ENCODE results near the gene PLXNA1.

The PLXNA1 gene

GRCh38 chr3:126952983-126953660 is 29.8 kb upstream of the PLXNA1 start:
- DNase-seq: no peak

DNA sequence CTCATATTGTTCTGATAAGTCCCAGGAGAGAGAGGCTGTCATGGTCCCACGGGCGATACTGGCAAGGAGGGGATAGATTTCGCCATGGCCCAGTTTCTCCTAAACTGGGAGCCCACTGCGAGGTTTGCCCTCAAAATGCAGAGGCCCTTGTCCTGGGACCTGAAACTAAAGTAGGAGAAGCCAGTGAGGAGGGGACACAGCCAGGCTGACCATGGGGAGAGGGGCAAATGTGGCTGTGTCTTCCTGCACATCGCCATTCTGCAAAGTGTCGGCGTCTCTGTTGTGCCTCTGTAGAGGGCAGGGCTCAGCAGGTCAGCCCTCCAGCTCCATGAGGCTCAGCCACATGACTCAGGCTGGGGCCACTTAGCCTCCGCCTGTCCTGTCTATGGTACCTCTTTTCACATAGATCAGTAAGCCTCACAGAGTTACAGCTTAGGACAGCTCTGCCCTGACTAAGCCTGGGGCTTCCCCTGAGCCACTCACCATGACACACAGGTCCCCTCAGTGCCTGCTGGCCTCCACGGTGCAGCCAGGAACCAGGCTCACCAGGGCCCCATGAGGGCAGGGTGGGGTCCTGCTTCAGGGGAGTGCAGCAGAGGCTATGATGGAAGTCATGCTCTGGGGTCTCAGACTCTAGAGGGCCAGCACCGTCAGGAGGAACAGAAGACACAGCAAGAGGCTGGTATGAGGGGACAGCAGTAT is 28.6 kb upstream of the PLXNA1 start:
- no peak for DNase-seq

DNA sequence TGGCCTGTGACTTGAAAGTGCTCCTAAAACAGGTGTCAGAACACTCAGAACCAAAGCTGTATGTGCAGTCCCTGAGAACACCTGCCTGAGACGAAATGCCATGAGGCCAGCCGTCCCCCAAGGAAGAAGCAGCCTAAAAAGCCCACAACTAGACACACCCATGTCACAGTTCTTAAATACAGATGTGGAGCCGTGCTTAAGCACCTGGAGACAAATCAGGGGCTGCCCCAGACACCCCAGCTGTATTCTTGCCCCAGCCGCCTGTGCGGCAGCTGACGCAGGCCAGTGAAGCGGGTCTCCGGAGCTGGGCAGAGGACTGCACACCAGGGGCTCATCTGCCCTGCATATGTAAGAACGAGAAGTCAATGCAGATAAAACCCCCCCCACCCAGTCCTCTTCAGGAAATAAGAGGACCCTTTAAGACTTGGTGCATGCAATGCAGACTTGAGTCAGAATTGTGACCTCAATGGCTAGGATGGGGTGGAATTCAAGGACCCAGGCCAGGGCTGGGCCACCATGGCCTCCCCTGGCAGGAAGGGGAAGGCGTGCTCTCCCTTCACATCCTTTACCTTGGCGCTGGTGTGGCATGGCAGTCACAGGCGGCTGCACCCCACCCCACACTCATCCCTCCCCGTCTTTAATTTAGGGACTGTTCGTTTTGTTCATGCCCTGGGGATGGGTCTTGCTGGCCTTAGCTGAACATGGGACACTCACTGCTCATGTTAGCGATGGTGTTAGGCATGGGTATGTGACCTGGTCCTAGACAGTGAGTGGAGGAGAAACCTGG is 27.7 kb upstream of the PLXNA1 start:
- no peak for DNase-seq

GRCh38 chr3:126956361-126956760 is 26.6 kb upstream of the PLXNA1 start:
- no peak for DNase-seq

GRCh38 chr3:126956866-126957650 is 25.9 kb upstream of the PLXNA1 start:
- no peak for DNase-seq

GRCh38 chr3:126957776-126958637 is 24.9 kb upstream of the PLXNA1 start:
- DNase-seq: no peak

- no peak for DNase-seq
These were observed 24.3 kb upstream of the PLXNA1 start for GRCh38 chr3:126958638-126959085.

GRCh38 chr3:126959136-126959920 is 23.6 kb upstream of the PLXNA1 start:
- no peak for DNase-seq

- peak in 16 of 51 donors; percentile 19 to 57 (median 38) for DNase-seq
These were observed 22.9 kb upstream of the PLXNA1 start for GRCh38 chr3:126959921-126960603.

GRCh38 chr3:126960604-126960995 is 22.3 kb upstream of the PLXNA1 start:
- DNase-seq: peak in 11 of 51 donors; percentile 23 to 64 (median 39)

GRCh38 chr3:126961191-126961790 is 21.6 kb upstream of the PLXNA1 start:
- DNase-seq: no peak

- no peak for DNase-seq
These were observed 21.0 kb upstream of the PLXNA1 start for GRCh38 chr3:126961791-126962461.

DNA sequence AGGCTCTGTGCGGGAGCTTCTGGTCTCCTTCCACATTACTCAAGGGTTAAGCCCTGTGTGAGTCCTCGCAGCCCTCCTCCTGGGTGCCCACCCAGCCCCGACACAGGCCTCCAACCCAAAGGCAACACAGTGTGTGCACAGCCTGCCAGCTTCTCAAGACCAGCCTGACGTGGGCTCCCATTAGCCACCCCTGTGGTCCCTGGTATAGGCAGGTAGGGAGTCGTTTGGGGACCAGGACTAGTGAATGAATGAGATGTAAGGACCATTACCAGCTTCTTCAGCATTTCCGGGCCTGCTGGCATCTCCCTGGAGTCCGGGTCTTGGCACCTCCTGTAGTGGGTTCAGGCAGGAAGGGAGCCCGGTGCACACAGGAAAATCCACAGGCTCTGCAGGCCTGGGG is 20.2 kb upstream of the PLXNA1 start:
- DNase-seq: no peak

- no peak for DNase-seq
These were observed 19.4 kb upstream of the PLXNA1 start for GRCh38 chr3:126963261-126964190.

GRCh38 chr3:126964261-126964660 is 18.7 kb upstream of the PLXNA1 start:
- DNase-seq: no peak

DNA sequence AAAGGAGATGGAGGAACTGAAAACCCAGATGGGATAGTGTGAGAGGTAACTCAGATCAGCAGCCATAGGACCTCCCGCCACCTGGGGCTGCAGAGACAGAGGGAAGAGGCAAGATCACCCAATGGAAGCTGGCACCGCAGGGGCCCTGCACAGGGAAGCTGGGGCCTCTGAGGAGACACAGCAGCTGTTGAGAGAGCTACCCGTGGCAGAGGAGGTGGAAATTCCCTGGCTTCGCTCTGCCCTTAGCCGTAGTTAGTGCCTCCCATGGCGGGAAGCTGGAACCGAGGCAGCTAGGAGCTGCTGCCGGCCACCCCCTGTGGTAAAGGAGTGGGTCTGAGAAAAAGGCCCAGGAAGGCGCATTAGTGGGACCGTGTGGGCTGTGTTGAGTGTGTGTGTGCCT is 18.0 kb upstream of the PLXNA1 start:
- no peak for DNase-seq

DNA sequence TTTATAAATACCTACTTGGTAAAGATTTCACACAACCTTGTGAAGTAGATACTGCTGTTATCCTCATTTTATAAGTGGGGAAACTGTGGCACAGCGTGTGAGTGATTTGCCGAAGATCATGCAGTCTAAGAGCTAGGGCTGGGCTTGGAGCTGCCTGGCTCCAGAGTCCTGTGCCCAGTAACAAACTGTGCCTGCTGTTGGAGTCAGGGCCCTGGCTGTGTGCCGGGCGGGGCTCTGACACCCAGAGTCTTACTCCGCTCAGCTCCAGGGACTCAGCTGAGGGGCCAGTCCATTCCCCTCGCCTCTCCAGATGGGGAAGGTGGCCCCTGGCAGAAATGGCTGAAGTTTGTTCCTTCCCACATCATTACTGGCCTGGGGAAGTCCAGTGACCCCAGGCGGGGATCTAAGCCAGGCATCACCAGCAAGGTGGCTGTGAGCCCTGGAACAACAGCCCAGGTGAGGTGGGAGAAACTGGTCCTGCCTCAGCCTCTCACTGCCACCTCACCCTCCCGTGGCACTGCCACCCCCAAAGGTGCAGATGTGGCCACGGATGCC is 17.3 kb upstream of the PLXNA1 start:
- DNase-seq: no peak

All from hypothalamus (tissue), 51 donors.